Measurements from ENCODE around the gene ST3GAL3.

- no peak for TF ChIP-seq CTCF (IDR thresholded peaks at IDR 0.05)
- no peak for TF ChIP-seq POLR2A (IDR thresholded peaks at IDR 0.05)
Measured at GRCh38 chr1:43835082-43836021, 128.0 kb downstream of the ST3GAL3 start.

Measured in Peyer's patch (tissue), 4 donors.